ENCODE measurements around the gene SCTR. TPM values are rescaled to one million over a fixed set of nuclear protein-coding genes. Genes with fewer than 3 reads are reported as not detected.

SCTR gene
- total RNA-seq, 1 experiment from 2014 or later = not detected

GRCh38 chr2:119402645-119403560 lies 121.4 kb downstream of the SCTR start:
- H3K4me1 ChIP-seq = no peaks in the 10 kb centered on the region
- no peak for DNase-seq
- H3K4me3 ChIP-seq = no peak overlapping the region
- no peaks in the 10 kb centered on the region for H3K9me3 ChIP-seq (replicated peaks)
- H3K27me3 ChIP-seq = no peaks in the 10 kb centered on the region
- no peaks in the 10 kb centered on the region for H3K36me3 ChIP-seq
- no peak overlapping the region for H3K27ac ChIP-seq

GRCh38 chr2:119402106-119402505 lies 122.2 kb downstream of the SCTR start:
- Histone ChIP-seq H3K27me3 (no peaks in the 10 kb centered on the region), H3K27ac (no peak overlapping the region), H3K4me3 (no peak overlapping the region), H3K4me1 (no peaks in the 10 kb centered on the region), H3K9me3 (replicated peaks) (no peaks in the 10 kb centered on the region), H3K36me3 (no peaks in the 10 kb centered on the region)
- DNase-seq = no peak

GRCh38 chr2:119397196-119397595 lies 127.1 kb downstream of the SCTR start:
- DNase-seq = no peak

GRCh38 chr2:119393971-119394748 lies 130.1 kb downstream of the SCTR start:
- Histone ChIP-seq H3K9me3 (replicated peaks) (no peaks in the 10 kb centered on the region), H3K27ac (no peak overlapping the region), H3K36me3 (no peaks in the 10 kb centered on the region), H3K4me1 (peaks cover 9% of the 10 kb centered on the region), H3K4me3 (no peak overlapping the region), H3K27me3 (peaks cover 3% of the 10 kb centered on the region; the same call in 1 of the 2 replicates)
- DNase-seq = no peak

More at GRCh38 chr2:119397196-119397595, 127.1 kb downstream of the SCTR start:
- Histone ChIP-seq H3K36me3 (no peaks in the 10 kb centered on the region), H3K4me3 (no peak overlapping the region), H3K9me3 (replicated peaks) (no peaks in the 10 kb centered on the region), H3K27ac (no peak overlapping the region), H3K4me1 (no peaks in the 10 kb centered on the region), H3K27me3 (peaks cover 3% of the 10 kb centered on the region; the same call in 1 of the 2 replicates)

Other genes starting within 250 kb of the SCTR start
- gene C2orf76, start 157.6 kb downstream of the SCTR start, total RNA-seq (2014; rRNA removed; shearing (Covaris generic)) = 4.2 and 7.0 TPM in 2 replicates
- 326 and 328 TPM in 2 replicates for gene DBI, start 157.5 kb downstream of the SCTR start, total RNA-seq (2014; rRNA removed; shearing (Covaris generic))
- 0.28 and 0.67 TPM in 2 replicates for gene TMEM37, start 92.6 kb downstream of the SCTR start, total RNA-seq (2014; rRNA removed; shearing (Covaris generic))
- not detected in 2 replicates for gene CFAP221, start 20.0 kb upstream of the SCTR start, total RNA-seq (2014; rRNA removed; shearing (Covaris generic))
- 32.6 and 34.6 TPM in 2 replicates for gene TMEM177, start 154.7 kb upstream of the SCTR start, total RNA-seq (2014; rRNA removed; shearing (Covaris generic))
- gene PTPN4, start 235.4 kb upstream of the SCTR start, total RNA-seq (2014; rRNA removed; shearing (Covaris generic)) = 30.8 and 33.6 TPM in 2 replicates

Measured in SJCRH30 (cell line).